ENCODE measurements around the gene NEGR1.
A peak's percentile ranks its signal among the peaks of the same experiment; 100 is the strongest.

Gene NEGR1

DNA sequence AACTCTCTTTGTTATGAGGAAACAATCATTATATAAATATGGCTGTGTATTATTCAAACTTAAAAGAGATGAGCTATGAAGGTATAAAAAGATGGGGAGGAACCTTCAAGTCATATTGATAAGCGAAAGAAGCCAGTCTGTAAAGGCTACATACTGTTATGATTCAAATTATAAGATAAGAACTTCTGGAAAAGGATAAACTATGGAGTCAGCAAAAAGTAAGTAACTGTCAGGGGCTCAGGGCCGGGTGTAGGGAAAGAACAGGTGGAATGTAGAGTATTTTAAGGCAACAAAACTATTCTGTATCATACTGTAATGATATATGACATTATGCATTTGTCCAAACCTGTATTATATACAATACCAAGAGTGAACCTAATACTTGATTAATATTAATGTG is 628.4 kb downstream of the NEGR1 start:
- TF ChIP-seq, protein P1, sequence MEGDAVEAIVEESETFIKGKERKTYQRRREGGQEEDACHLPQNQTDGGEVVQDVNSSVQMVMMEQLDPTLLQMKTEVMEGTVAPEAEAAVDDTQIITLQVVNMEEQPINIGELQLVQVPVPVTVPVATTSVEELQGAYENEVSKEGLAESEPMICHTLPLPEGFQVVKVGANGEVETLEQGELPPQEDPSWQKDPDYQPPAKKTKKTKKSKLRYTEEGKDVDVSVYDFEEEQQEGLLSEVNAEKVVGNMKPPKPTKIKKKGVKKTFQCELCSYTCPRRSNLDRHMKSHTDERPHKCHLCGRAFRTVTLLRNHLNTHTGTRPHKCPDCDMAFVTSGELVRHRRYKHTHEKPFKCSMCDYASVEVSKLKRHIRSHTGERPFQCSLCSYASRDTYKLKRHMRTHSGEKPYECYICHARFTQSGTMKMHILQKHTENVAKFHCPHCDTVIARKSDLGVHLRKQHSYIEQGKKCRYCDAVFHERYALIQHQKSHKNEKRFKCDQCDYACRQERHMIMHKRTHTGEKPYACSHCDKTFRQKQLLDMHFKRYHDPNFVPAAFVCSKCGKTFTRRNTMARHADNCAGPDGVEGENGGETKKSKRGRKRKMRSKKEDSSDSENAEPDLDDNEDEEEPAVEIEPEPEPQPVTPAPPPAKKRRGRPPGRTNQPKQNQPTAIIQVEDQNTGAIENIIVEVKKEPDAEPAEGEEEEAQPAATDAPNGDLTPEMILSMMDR (IDR thresholded peaks at IDR 0.05) = no peak
- TF ChIP-seq ZFX (IDR thresholded peaks at IDR 0.05; ENCODE audit: borderline replicate concordance) = no peak
- H3K27ac ChIP-seq = no peak overlapping the region

DNA sequence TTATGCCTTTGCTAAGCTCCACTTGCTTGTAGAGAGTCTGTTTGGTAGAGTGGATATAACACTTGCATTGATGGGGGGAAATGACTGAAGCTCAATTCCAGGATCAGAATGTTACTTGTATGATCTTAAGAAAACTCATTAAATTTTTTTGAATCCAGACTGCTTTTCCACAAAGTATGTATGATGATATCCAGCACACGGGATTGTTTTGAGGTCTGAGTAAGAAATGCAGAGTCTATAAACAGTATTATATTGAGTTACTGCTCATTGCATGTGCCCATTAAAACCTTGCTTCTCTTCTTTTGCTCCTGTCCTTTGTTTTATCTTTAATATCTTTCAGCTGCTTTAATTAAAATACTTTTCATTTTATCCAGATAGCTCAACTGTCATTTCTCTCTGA is 631.1 kb downstream of the NEGR1 start:
- no peak overlapping the region for H3K27ac ChIP-seq
- TF ChIP-seq, protein P1 (IDR thresholded peaks at IDR 0.05) = no peak
- no peak for TF ChIP-seq ZFX (IDR thresholded peaks at IDR 0.05; ENCODE audit: borderline replicate concordance)

DNA sequence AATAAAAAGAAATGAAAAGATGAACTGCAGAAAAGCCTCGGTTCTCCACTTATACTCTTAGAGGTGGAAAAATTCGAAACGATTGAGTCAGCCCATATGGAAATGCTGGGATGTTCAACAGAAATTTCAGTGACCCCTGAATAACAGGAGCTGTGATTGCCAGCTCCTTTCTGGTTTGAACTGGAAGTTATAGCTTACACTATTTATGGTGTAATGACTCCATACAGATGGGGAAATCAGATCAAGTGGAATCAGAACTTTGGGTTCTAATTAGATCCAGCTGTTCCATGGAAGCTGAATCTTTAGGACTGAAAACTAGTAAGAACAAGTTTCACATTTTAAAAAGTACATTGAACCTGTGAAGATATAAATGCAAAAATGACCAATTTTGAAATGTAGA is 632.2 kb downstream of the NEGR1 start:
- no peak for TF ChIP-seq ZFX (IDR thresholded peaks at IDR 0.05; ENCODE audit: borderline replicate concordance)
- TF ChIP-seq, protein P1 (IDR thresholded peaks at IDR 0.05) = no peak

DNA sequence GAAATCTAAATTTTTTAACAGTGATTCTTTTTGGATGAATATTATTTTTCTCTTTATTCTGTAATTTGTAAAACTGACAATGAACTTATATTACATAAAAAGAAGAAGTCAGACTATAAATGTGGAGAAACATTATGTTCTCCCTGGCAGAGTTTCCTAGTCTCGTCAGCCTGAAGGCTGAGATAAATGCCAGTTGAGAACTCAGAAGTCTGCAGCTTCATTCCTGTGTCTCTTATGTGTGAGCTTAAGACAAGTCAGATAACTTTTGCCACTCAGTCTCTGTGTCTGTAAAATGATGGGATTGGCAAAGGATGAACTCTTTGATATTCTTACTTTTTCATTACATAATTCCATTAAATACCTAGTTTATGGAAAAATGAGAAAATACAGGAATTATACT is 632.7 kb downstream of the NEGR1 start:
- TF ChIP-seq, protein P1 (IDR thresholded peaks at IDR 0.05) = no peak
- TF ChIP-seq ZFX (IDR thresholded peaks at IDR 0.05; ENCODE audit: borderline replicate concordance) = no peak
- no peak overlapping the region for H3K27ac ChIP-seq

More for the DNA sequence above, 632.2 kb downstream of the NEGR1 start:
- H3K27ac ChIP-seq = no peak overlapping the region

DNA sequence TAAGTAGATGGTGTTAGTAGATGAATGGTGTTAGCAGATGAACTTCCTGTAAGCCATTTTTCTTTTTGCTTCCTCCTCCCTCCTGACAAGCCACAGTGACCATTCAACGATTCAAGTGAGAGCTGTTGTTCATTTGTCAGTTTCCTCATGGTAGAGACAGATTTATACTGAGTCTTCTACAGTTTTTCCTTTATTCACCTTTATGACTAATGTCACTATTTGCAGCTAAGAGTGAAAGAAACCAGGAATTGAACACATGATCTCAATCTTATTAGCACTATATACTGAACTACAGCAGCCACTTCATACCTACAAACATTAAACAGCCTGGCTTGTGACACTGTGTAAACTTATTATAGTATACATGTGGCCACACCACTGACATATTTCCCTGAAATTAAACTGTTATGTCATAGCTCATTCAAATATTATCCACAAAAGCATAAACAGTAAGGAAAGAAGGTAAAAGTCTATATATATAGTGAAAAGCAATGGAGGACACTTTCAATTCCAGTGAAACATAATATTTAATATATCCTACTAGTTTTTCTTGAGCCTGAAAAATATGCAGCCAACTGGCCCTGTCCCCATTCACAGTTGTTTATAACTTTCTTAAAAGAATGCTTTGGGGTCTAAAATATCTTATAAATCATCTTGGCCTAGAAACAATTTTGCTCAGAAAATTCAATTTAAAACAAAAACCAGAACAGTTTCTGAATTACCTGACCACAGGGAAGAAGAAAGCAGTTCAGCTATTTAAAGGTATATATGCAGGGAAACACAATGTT is 634.6 kb downstream of the NEGR1 start:
- H3K27ac ChIP-seq = peak overlapping the region; percentile 14; the same call in 1 of the 2 replicates
- TF ChIP-seq, protein P1 (IDR thresholded peaks at IDR 0.05) = no peak
- TF ChIP-seq ZFX (IDR thresholded peaks at IDR 0.05; ENCODE audit: borderline replicate concordance) = no peak

GRCh38 chr1:71645015-71645414 is 637.3 kb downstream of the NEGR1 start:
- TF ChIP-seq, protein P1 (IDR thresholded peaks at IDR 0.05) = no peak
- no peak for TF ChIP-seq ZFX (IDR thresholded peaks at IDR 0.05; ENCODE audit: borderline replicate concordance)
- H3K27ac ChIP-seq = no peak overlapping the region

DNA sequence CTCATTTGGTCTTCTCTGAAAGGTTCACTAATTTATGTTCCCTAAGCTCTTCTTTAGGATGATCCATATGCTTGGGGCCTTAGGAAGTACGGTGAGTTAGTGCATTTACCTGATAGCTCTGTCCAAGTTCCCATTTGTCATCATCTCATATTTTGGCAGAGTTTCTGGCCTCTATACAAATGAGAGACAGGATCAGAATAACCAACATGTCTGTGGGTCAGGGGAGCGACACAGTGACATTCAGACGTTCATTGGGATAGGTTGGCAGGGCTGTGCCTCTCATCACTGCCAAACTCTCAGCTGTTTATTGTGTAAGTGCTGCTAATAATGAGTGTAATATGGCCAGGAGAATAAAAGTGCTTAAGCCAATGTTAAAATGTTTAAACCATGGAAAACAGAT is 640.4 kb downstream of the NEGR1 start:
- peak overlapping the region; percentile 49 for H3K27ac ChIP-seq
- TF ChIP-seq, protein P1 (IDR thresholded peaks at IDR 0.05) = no peak
- TF ChIP-seq ZFX (IDR thresholded peaks at IDR 0.05; ENCODE audit: borderline replicate concordance) = no peak

Measured in 22Rv1 (cell line).